Stimulated activated CD8-positive, alpha-beta memory T cell treated with anti-CD3 and anti-CD28 coated beads, Interleukin-4, amount 100 ng/mL, for 24 hours (primary cell): ENCODE data around the gene ANKRD11.
"Not testable (repeated sequence)": the region's sequence is repeated elsewhere in the genome, so short reads cannot be mapped to it uniquely, and the experiment has no call there.

Experiments used
- DNase-seq: peaks from one replicate; pipeline ENCODE4 v3.0.0-alpha.2; 2020; ENCODE audit warnings: low read depth

ANKRD11 gene

GRCh38 chr16:89344846-89345611, 145.3 kb downstream of the ANKRD11 start:
- no peak for DNase-seq

GRCh38 chr16:89344458-89344834, 145.9 kb downstream of the ANKRD11 start:
- no peak for DNase-seq

GRCh38 chr16:89343501-89344457, 146.6 kb downstream of the ANKRD11 start:
- no peak for DNase-seq

GRCh38 chr16:89341697-89342694, 148.4 kb downstream of the ANKRD11 start:
- no peak for DNase-seq

GRCh38 chr16:89341279-89341678, 149.1 kb downstream of the ANKRD11 start:
- DNase-seq: no peak

- no peak for DNase-seq
Observed at GRCh38 chr16:89338863-89339262, 151.5 kb downstream of the ANKRD11 start.

GRCh38 chr16:89337965-89338364, 152.4 kb downstream of the ANKRD11 start:
- DNase-seq: no peak

- no peak for DNase-seq
Observed at GRCh38 chr16:89335803-89336485, 154.4 kb downstream of the ANKRD11 start.

GRCh38 chr16:89334988-89335802, 155.2 kb downstream of the ANKRD11 start:
- DNase-seq: no peak

- DNase-seq: no peak
Observed at GRCh38 chr16:89334461-89334860, 155.9 kb downstream of the ANKRD11 start.

- no peak for DNase-seq
Observed at GRCh38 chr16:89334050-89334449, 156.3 kb downstream of the ANKRD11 start.

- not testable (repeated sequence) for DNase-seq
Observed at GRCh38 chr16:89333401-89334001, 156.9 kb downstream of the ANKRD11 start.

GRCh38 chr16:89332902-89333245, 157.5 kb downstream of the ANKRD11 start:
- no peak for DNase-seq

GRCh38 chr16:89332243-89332901, 158.0 kb downstream of the ANKRD11 start:
- DNase-seq: no peak

- no peak for DNase-seq
Observed at GRCh38 chr16:89331371-89332109, 158.8 kb downstream of the ANKRD11 start.

- DNase-seq: no peak
Observed at GRCh38 chr16:89330177-89330856, 160.0 kb downstream of the ANKRD11 start.

- DNase-seq: not testable (repeated sequence)
Observed at GRCh38 chr16:89329830-89330176, 160.6 kb downstream of the ANKRD11 start.
